ENCODE results near the gene PPT2. TPM values are rescaled to one million over a fixed set of nuclear protein-coding genes. Genes with fewer than 3 reads are reported as not detected.
"Not testable (repeated sequence)": the region's sequence is repeated elsewhere in the genome, so short reads cannot be mapped to it uniquely, and the experiment has no call there.

The PPT2 gene
- total RNA-seq, 2 donors from 2014 or later = 18.4 to 21.0 TPM

- DNase-seq = no peak
- Histone ChIP-seq H3K27ac (no peak overlapping the region), H3K4me1 (peaks cover 8% of the 10 kb centered on the region), H3K36me3 (no peaks in the 10 kb centered on the region), H3K9me3 (no peaks in the 10 kb centered on the region), H3K9ac (ENCODE audit: low read depth in 2 of 2, low read length in 2 of 2) (no peak overlapping the region), H3K27me3 (no peaks in the 10 kb centered on the region), H3K4me3 (no peak overlapping the region)
- TF ChIP-seq, protein P1, sequence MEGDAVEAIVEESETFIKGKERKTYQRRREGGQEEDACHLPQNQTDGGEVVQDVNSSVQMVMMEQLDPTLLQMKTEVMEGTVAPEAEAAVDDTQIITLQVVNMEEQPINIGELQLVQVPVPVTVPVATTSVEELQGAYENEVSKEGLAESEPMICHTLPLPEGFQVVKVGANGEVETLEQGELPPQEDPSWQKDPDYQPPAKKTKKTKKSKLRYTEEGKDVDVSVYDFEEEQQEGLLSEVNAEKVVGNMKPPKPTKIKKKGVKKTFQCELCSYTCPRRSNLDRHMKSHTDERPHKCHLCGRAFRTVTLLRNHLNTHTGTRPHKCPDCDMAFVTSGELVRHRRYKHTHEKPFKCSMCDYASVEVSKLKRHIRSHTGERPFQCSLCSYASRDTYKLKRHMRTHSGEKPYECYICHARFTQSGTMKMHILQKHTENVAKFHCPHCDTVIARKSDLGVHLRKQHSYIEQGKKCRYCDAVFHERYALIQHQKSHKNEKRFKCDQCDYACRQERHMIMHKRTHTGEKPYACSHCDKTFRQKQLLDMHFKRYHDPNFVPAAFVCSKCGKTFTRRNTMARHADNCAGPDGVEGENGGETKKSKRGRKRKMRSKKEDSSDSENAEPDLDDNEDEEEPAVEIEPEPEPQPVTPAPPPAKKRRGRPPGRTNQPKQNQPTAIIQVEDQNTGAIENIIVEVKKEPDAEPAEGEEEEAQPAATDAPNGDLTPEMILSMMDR (IDR thresholded peaks at IDR 0.05) = no peak
- intact Hi-C loops (cut with DNase I) = no loop called here
These were observed 20.2 kb upstream of the PPT2 start for GRCh38 chr6:32133786-32134185.

DNA sequence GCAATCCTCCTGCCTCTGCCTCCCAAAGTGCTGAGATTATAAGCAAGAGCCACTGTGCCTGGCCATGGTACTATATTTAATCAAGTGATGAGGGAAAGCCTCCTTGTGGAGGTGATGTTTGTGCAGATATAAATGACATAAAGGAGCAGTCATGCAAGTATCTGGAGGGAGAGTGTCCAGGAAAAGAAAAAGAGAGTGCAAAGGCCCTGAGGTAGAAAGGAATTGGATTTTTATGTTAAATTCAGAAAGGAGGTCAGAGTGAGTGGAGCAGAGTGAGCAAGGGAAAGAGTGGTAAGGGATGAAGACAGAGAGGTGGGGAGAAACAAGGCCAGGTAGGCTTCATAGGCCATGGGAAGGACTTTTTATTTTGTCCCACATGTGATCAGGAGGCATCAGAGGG is 16.5 kb upstream of the PPT2 start:
- H3K27ac ChIP-seq = no peak overlapping the region
- no peak for DNase-seq
- H3K9me3 ChIP-seq = no peaks in the 10 kb centered on the region
- TF ChIP-seq, protein P1 (IDR thresholded peaks at IDR 0.05) = no peak
- intact Hi-C loops (cut with DNase I) = no loop called here
- no peak overlapping the region for H3K4me3 ChIP-seq
- no peaks in the 10 kb centered on the region for H3K27me3 ChIP-seq
- no peaks in the 10 kb centered on the region for H3K4me1 ChIP-seq
- H3K36me3 ChIP-seq = no peaks in the 10 kb centered on the region
- no peak overlapping the region for H3K9ac ChIP-seq (ENCODE audit: low read depth in 2 of 2, low read length in 2 of 2)

DNA sequence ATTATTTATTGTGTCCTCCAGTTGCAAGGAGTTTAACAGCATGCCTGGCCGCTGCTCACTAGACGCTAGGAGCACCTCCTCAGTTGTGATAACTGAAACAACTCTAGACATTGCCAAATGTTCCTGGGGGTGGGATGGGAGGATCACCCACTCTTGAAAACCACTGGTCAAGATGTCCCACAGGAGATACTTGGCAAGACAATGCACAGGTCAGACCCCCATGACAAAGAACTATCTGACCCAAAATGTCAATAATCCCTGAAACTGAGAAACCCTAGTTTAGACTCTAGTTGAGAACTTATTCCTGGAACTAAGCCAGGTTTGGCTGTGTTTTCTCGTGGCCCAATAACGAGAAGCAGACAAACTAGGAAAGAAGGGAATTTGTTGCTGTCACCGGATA is 14.4 kb upstream of the PPT2 start:
- Histone ChIP-seq H3K4me3 (no peak overlapping the region), H3K27ac (no peak overlapping the region), H3K9me3 (no peaks in the 10 kb centered on the region), H3K27me3 (no peaks in the 10 kb centered on the region), H3K4me1 (no peaks in the 10 kb centered on the region), H3K9ac (ENCODE audit: low read depth in 2 of 2, low read length in 2 of 2) (no peak overlapping the region), H3K36me3 (no peaks in the 10 kb centered on the region)
- intact Hi-C loops (cut with DNase I) = no loop called here
- TF ChIP-seq, protein P1 (IDR thresholded peaks at IDR 0.05) = no peak
- no peak for DNase-seq

DNA sequence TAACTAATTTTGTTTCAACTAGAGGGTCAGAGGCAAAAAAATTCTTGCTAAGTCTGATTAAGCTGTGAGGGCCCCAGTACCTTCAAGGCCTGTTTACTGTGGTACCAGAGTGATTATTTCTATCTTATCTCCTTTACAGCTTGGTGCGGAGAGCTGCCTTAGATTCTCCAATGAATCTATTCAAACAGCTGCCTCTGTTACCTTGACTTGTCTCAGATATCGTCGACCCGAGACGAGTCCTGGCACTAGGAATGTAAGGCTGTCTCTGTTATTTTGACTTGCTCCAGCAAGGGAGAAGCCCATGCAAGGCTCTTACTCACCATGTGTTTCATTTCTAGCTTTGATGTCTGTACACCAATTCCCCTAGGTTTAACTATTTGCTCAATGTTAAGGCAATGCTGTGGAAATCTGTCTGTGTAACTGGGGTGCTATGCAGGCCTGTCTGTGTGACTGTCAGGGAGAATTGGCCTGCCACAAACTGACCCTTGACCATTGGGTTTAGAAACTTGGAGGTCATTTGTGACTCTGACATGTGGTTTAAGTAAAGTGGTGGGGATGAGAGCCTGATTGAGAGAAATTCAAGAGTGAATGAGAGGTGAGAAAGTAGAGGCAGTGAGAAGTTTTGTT is 13.4 kb upstream of the PPT2 start:
- H3K9ac ChIP-seq (ENCODE audit: low read depth in 2 of 2, low read length in 2 of 2) = no peak overlapping the region
- H3K4me3 ChIP-seq = no peak overlapping the region
- H3K9me3 ChIP-seq = no peaks in the 10 kb centered on the region
- DNase-seq = no peak
- H3K27me3 ChIP-seq = no peaks in the 10 kb centered on the region
- intact Hi-C loops (cut with DNase I) = no loop called here
- TF ChIP-seq, protein P1 (IDR thresholded peaks at IDR 0.05) = no peak
- H3K27ac ChIP-seq = no peak overlapping the region
- H3K4me1 ChIP-seq = no peaks in the 10 kb centered on the region
- H3K36me3 ChIP-seq = no peaks in the 10 kb centered on the region

- intact Hi-C loops (cut with DNase I); H3K4me3 ChIP-seq; H3K27me3 ChIP-seq; H3K36me3 ChIP-seq; H3K27ac ChIP-seq; H3K9me3 ChIP-seq; H3K4me1 ChIP-seq; H3K9ac ChIP-seq (ENCODE audit: low read depth in 2 of 2, low read length in 2 of 2): not testable (repeated sequence)
- peak; percentile 51 for DNase-seq
These were observed 9.7 kb upstream of the PPT2 start for GRCh38 chr6:32144238-32144637.

DNA sequence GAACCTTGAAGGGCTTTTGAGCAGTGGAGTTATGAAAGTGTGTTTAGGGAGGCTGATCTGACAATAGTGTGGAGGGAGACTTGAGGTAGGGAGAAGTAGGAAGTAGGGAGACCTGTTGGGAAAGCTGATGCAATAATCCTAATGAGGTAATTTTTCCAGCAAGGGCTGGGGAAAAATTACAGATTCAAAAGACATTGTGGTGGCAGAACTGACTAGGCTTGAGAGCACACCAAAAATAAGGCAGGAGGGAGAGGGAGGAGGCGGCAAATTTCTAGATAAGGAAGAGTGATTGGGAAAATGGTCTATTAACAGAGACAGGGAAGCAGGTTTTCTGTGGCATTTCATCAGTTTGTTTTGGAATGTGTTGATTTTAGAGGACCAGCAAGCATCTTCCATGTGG is 7.7 kb upstream of the PPT2 start:
- Histone ChIP-seq H3K27me3 (no peaks in the 10 kb centered on the region), H3K36me3 (no peaks in the 10 kb centered on the region)
- intact Hi-C loops (cut with DNase I) = no loop called here

More for the DNA sequence above, 7.7 kb upstream of the PPT2 start:
- H3K27ac ChIP-seq = no peak overlapping the region
- DNase-seq = no peak
- no peak overlapping the region for H3K9ac ChIP-seq (ENCODE audit: low read depth in 2 of 2, low read length in 2 of 2)
- no peak overlapping the region for H3K4me3 ChIP-seq
- no peaks in the 10 kb centered on the region for H3K4me1 ChIP-seq
- H3K9me3 ChIP-seq = no peaks in the 10 kb centered on the region
- TF ChIP-seq, protein P1 (IDR thresholded peaks at IDR 0.05) = no peak

Data from colonic mucosa (tissue), 4 donors.